ENCODE measurements around the gene CASKIN2.

DNA sequence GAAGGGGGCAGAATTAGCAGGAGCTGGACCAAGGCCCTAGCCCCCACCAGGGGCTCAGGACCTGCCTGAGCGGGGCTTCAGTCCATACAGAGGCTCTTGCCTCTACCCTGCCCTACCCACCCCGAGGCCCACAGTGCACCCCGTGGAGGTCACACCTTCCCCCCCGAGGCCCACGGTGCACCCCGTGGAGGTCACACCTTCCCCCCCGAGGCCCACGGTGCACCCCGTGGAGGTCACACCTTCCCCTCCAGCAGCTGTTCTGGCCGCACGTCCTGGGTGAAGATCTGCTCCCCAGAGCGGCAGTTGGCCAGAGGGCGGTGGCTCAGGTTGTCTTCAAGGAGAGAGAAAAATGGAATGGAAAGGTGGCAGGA lies 11.4 kb downstream of the CASKIN2 start:
- TF ChIP-seq, protein P1, sequence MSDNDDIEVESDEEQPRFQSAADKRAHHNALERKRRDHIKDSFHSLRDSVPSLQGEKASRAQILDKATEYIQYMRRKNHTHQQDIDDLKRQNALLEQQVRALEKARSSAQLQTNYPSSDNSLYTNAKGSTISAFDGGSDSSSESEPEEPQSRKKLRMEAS (IDR thresholded peaks at IDR 0.05): no peak
- no peak for TF ChIP-seq TCF12 (IDR thresholded peaks at IDR 0.05; ENCODE audit: low read depth)

All from Ishikawa (cell line).